NCI-H2171 treated with DMSO at 0.1 percent for 48 hours (cell line): ENCODE data around the gene NCBP1.
"Not testable (repeated sequence)": the region's sequence is repeated elsewhere in the genome, so short reads cannot be mapped to it uniquely, and the experiment has no call there.

ENCODE experiments used
- DNase-seq: peaks from one replicate; lab custom pipeline; 2025; lab: John Stamatoyannopoulos, UW

The NCBP1 gene, protein sequence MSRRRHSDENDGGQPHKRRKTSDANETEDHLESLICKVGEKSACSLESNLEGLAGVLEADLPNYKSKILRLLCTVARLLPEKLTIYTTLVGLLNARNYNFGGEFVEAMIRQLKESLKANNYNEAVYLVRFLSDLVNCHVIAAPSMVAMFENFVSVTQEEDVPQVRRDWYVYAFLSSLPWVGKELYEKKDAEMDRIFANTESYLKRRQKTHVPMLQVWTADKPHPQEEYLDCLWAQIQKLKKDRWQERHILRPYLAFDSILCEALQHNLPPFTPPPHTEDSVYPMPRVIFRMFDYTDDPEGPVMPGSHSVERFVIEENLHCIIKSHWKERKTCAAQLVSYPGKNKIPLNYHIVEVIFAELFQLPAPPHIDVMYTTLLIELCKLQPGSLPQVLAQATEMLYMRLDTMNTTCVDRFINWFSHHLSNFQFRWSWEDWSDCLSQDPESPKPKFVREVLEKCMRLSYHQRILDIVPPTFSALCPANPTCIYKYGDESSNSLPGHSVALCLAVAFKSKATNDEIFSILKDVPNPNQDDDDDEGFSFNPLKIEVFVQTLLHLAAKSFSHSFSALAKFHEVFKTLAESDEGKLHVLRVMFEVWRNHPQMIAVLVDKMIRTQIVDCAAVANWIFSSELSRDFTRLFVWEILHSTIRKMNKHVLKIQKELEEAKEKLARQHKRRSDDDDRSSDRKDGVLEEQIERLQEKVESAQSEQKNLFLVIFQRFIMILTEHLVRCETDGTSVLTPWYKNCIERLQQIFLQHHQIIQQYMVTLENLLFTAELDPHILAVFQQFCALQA

DNA sequence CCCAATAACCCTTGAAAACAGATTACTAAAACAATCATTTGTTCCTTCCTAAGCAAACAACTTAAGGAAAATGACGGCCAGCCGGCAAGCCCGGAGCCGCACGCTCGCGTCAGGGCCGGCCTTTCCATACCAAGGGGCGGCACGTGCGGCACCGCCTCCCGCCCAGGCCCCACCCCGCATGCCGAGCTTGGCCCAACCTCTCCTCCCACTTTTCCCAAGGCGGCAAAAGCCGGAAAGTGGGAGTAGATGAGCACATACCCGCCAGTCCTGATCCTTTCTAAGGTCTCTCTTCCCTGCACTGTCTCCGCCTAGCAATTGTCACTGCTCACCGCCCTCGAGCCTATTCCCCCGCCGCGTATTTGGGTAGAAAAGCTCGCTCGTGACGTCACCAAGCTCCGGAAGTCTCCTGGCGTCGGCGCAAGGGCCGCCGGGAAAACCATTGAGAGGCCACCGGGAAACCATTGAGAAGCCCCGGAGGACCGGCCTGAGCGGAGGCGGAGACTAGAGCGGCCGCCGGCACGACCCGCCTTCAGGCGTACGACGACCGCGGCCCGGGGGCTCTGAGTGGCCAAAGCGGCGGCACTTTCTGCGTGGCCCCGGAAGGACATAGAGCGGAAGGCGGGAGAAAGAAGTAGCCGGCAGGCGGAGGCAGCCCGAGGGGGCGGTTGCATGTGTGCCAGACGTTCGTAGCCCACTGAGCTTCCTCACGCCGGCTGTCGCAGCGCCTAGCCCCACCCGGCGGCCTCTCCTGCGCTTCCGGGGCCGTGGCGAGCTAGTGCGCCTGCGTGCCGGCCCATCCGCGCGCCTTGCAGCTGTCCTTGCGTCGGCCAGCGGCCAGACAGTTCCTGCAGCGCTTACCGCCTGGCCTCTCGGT is at the start of gene NCBP1, which contains the start of gene TSTD2:
TSS of gene NCBP1 (plus strand) at position 837 of the 874 bp plus-strand sequence. CDS start 61 bp downstream, outside the sequence.
TSS of gene TSTD2 (minus strand) at position 384 of the 874 bp plus-strand sequence. CDS start 5,806 bp downstream, outside the sequence.
- DNase-seq = peak; percentile 98

DNA sequence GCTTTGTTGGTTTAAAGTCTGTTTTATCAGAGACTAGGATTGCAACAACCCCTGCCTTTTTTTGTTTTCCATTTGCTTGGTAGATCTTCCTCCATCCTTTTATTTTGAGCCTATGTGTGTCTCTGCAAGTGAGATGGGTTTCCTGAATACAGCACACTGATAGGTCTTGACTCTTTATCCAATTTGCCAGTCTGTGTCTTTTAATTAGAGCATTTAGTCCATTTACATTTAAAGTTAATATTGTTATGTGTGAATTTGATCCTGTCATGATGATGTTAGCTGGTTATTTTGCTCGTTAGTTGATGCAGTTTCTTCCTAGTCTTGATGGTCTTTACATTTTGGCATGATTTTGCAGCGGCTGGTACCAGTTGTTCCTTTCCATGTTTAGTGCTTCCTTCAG is 48.8 kb upstream of the NCBP1 start:
- not testable (repeated sequence) for DNase-seq

DNA sequence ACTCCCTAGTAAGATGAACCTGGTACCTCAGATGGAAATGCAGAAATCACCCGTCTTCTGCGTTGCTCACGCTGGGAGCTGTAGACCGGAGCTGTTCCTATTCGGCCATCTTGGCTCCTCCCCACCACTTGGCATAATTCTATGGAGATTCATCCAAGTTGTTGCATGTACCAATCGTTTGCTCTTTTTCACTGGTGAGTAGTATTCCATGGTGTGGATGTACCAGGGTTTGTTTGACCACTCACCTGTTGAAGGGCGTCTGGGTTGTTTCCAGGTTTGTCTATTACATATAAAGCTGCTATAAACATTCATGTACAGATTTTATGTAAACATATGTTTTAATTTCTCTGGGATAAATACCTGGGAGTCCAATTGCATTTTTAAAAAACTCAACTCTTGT is 46.7 kb upstream of the NCBP1 start:
- not testable (repeated sequence) for DNase-seq

DNA sequence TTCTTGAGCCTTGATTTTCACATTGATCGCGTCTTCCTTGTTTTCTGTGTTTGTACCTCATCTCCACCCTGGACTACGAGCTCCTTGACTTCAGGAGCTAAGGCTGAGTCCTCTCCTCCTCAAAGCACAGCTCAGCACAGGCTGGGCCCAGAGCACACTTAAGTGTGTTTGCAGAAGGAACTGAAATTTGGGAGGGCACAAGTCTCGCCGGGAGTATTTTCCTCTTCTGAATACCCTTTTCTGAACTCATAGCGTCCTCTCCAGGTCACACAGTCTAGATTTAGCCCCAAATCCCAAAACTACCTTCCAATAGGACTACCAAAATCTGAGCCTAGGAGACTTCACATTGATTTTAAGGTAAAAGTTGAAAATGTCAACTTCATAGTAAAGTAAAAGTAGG is 42.1 kb upstream of the NCBP1 start:
- DNase-seq = no peak

DNA sequence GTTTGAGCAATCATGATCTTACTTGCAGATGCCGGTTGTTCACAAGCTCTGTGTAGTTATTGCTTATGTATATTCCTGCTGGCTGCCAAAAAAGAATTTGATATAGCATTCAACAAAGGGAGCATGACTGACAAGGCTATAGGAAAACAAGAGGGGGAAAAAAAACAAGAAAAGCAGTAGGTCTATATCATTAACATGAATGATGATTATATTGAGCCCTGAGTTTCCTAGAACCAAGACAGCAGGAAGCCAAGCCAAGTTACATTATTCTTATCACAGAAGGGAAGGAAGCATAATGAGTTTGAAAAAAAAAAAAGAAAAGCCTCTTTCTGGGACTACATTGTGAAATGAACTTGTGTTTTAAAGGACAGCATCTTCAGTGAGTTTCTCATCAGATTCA is 41.5 kb upstream of the NCBP1 start:
- DNase-seq = peak; percentile 49

DNA sequence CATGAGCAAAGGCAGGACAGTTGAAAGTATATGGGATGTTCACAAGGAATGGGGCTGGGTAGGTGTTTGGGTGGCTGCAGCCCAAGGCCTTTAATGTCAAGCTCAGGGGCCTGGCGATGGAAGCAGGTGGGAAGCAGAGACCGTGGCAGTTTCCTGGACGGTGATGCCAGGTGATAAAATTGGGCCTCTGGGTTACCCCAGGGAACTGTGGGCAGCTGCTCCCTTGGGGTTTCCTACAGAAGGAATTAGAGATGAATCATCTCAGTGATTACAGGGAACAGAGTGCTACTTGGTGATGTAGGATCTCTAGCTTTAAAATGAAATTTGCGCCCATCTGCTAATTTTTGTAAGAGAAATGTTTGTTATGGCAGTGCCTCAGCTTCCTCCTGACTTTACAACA is 39.7 kb upstream of the NCBP1 start:
- DNase-seq = peak; percentile 73

DNA sequence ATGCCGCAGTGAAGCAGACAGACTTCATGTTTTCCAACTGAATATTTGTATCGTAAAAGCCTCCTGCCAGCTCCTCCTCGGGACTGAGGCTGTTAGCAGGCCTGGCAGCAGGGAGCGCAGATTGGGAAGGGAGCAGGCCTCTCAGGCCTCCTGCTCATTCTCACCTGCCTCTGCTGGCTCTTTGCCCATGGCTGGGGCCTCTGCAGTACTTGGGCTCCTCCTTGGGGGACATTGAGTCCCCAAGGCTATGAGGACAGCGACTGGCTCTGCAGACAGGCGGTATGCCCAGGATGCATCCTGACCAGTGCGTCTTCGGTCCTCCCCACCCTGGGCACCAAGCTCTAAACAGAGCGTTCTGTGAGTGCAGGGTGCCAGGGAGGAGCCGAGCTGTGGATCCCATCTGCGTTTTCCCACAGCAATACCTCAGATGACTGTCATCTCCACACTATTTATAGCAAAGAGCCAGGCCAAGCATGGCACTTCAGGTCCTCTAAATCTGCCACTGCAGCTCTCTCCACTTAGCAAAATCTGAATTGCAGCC is 39.2 kb upstream of the NCBP1 start:
- peak; percentile 90 for DNase-seq

DNA sequence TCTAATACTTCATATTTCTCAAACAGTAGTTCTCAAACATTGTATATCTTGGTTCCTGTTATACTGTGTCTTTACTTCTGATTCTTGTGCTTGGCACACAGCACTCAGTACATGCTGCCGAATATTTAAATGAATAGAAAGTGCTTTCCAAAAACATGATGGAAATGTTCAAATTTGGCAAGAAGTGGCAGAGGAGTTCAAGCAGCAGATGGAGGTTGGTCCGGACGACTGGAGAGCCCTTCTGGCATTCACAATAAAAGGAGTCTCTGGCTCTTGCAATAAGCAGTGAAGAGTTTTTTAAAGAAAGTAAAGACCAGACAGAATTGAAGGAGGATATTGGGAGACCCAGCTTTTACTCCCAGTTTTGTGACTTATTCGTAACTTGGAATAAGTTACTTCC is 36.7 kb upstream of the NCBP1 start:
- DNase-seq = peak; percentile 18

DNA sequence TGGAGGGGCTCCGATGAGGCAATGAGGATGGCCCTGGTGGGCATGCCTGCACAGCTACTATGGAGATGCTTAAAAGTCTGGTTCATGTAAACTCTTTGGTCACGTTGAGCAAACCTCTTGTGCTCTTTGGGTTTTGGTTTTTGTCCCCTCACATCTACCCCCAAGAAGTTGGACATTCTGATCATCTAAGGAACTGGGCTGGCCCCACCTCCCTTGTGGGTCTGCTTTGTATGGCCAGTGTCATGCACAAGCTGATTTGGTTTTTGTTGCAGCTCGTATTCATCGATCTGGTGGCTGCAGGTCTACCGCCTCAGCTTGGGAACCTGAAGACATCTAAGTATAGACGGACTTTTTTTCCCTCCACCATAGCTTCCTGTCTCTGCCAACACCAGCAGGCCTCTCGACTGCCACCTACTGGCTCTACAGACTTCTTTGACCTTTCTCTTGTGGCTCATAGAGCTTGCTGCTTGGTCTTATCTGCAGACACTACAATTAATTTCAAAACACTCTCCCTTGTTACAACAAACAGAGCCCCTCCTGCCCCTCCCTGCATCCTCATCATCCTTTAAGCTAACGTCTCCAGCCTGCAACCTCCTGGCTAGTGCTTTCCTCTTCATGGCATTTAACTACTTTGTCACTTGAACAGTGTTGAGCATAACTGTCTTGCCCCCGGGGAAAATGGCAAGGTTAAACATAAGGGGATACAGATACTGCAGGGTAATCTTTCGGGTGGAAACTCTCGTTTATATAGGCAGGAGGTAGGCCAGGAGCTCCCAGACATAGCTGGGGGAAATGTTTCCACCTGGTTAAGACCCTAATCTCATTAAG is 34.9 kb upstream of the NCBP1 start:
- DNase-seq = peak; percentile 83

DNA sequence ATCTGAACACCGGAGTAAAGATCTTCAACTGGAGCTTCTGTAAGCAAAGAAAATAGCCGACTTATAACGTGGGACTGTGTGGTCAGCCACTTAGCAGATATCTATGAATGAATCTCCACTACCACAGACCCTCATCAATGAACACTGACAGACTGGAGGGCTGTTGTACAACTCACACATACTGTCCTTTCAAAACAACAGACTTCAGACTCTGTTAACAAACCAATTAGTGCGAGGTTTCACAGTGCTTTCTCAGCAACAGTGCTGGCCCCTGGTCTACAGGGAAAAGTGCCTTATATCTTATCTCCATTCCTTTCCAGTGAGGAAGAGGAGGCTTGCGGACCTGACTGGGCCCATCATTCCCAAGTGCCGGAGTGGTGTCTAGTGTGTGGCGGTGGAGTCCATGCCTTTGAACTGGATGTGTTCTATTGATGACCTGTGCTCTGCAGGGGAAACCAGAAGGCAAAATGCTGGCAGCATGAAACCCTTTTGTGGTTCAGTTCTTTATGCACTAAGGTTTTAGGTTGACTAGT is 34.2 kb upstream of the NCBP1 start:
- DNase-seq = no peak

DNA sequence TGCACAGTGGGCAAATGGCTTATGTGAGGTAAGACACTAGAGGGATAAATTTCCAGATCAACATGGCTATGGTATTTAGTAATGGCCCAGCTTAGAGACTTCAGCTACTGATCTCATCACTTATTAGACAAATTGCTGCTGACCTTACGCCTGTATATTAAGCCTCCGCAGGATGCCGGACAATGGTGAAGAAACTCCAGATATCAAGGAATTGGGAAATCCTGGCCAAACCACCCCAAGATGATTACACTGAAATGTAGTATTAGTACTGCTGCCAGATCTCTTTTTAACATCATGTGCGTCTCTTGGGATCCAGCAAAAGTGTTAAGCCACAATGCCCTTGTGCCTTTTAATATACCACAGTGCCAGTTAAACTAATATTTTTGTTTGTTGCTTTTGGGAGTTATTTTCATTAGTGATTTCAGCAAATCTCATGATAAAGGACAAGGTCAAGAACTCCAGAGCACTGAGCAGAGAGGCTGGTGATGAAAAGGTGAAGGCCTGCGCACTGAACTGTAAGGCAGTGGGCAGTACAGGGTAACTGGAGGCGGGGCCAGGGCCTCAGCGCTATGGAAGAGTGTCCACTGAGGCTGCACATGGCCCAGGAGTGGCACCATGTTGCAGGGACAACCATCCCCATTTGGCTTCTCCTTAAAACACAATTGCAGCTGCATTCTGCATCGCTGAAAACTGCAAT is 32.9 kb upstream of the NCBP1 start:
- no peak for DNase-seq

DNA sequence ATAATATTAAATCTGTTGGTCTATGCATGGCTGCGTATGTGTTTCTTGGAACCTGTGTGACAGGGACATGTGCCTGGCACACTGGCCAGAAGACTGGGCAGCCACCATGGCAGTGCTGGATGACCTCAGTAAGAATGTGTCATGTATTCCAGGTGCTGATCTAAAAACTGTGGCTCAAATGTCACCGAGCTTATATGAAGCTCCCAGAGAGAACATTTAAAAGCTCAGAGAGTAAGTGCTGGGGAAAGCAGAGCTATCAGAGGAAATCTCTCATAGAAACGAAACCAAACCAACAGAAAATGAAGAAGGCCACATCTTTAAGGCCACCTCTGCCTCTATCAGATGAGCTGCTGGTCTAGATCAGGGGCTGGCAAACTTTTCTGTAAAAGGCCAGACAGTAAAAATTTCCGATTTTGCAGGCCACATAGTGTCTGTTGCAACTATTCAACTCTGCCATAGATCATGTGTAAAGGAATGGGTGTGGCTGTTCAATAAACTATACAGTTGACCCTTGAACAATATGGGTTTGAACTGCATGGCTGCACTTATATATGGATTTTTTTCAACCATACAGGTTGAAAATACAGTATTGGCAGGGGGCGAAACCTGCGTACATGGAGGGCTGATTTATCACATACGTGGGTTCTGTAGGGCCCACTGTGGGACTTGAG is 32.3 kb upstream of the NCBP1 start:
- no peak for DNase-seq

DNA sequence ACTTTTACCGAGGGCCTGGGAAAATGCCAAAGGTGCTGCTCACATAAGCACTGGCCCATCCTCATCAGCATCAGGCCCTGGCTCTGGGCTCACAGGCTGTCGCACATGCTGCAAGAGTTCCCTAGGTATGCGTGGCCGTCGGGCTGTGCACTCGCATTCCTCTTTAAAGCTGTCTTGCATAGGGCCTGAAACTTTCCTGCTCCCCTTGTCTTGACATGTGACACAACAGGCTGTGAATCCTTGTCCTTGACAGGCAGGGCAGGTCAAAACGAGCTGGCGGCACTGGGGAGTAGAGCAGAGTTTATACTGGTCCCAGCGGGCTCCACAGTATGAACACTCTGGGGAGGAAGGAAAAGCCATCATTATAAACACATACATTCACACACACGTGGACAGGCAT is 31.2 kb upstream of the NCBP1 start:
- DNase-seq = no peak

DNA sequence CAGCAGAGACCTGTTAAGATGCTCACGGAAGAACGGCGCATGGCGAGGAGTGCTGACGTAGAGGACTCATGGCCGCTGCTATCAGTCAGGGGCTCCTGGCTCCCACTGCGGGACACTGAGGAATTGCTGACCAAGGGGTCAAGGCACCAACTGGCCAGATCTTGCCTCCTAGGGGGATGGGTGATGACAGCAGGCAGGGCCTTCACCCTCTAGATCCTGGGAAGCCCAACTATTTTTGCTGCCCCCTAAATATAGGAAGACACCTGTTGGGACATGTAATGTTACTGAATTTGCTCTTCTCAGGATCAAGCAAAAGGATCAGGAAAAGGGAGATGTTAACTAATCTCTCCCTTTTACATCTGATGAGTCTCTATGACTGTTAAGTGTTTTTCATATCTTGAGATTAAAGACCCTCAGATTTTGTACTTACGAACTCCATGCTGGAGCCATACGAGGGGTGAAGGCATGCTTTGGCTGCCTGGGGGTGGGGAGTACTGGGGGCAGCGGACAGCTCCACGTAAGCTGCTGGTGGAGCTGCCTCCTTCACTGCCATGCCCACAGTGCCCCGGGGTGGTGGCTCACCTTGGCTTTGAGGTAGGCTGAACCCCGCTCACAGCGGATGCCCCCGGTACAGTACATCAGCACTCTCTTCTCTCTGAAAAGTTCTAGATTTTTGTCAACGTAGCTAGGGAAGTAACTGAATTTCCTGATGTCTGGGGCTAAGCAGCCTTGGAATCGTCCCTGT is 28.5 kb upstream of the NCBP1 start:
- DNase-seq = no peak

DNA sequence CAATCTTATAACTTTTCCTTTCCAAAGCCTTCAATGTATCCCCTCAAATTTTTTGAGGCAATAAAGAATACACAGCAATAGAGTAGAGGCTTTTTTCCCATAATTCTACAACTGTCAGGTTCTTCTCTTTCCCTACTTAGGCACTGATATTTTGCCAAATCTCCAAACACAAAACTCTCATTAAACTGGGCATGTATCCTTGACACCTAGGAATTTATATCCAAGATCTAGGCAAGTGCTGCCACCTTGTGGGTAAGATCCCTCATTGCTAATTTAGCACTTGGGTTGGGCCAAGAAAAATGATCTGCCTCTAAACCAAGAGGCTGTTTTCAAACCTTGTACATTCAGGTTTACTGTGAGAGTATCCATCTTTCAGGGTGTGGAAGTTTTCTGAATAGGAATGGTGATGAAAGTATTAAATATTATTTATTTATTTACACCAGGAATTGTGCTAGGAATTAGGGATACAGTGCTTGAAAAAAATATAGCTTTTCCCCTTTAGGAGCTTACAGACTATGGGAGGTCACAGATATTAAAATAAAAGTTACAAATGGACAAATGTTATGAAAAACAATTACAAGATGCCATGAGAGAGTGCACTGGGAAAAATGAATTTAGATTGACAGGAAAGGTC is 18.1 kb upstream of the NCBP1 start:
- peak; percentile 69 for DNase-seq

DNA sequence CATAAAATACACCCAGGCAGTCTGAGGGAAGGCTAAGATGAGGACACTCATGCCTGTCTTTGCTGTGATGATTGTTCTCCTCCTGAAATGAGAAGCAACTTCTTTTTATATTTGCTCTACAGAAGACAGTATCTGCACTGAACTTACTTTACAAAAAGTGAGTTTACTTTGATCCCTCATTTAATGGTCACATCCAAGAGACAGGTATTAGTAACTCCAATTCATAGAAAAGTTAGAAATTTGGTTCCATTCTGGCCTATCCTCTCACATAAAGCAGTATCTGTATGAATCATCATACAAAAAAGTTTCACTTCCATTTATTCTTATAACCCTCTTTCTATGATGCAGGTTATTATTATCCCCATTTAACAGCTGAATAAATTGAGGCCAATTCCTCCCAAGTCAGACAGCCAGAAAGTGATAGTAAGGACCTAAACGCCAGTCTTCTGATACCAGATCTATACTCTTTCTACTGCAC is 15.6 kb upstream of the NCBP1 start:
- no peak for DNase-seq

DNA sequence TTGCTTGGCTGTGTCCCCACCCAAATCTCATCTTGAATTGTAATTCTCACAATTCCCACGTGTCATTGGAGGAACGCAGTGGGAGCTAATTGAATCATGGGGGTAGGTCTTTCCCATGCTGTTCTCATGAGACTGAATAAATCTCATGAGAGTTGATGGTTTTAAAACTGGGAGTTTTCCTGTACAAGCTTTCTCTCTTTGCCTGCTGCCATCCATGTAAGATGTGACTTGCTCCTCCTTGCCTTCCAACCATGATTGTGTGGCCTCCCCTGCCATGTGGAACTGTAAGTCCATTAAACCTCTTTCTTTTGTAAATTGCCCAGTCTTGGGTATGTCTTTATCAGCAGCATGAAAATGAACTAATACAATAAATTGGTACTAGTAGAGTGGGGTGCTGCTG is 13.6 kb upstream of the NCBP1 start:
- not testable (repeated sequence) for DNase-seq

DNA sequence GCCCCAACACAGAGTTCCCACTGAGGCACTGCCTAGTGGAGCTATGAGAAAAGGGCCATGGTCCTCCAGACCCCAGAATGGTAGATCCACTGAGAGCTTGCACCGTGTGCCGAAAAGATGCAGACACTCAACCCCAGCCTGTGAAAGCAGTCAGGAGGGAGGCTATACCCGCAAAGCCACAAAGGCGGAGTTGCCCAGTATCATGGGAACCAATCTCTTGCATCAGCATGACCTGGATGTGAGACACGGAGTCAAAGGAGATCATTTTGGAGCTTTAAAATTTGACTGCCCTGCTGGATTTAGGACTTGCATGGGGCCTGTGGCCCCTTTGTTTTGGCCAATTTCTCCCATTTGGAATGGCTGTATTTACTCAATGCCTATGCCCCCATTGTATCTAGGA is 11.1 kb upstream of the NCBP1 start:
- DNase-seq = not testable (repeated sequence)
